Measurements from ENCODE around the gene KRTAP1-1.
A peak's percentile ranks its signal among the peaks of the same experiment; 100 is the strongest.

Gene KRTAP1-1

GRCh38 chr17:41013181-41013580 is 28.1 kb downstream of the KRTAP1-1 start:
- no peak overlapping the region for H3K4me3 ChIP-seq (ENCODE audit: insufficient read depth, low read depth, low read length)
- H3K9me3 ChIP-seq (ENCODE audit: control insufficient read depth, low read length): no peaks in the 10 kb centered on the region
- 95 to 98% methylated on average over 3 of the region's 3 CpGs for WGBS, 2 experiments
- peaks cover 6% of the 10 kb centered on the region for H3K4me1 ChIP-seq (ENCODE audit: control insufficient read depth, insufficient read depth, low read length)
- no peak overlapping the region for H3K27ac ChIP-seq (ENCODE audit: insufficient read depth, low read depth, low read length, poor library complexity, severe bottlenecking)
- H3K27me3 ChIP-seq (ENCODE audit: control insufficient read depth, insufficient read depth, low read length, poor library complexity, severe bottlenecking): no peaks in the 10 kb centered on the region
- no peaks in the 10 kb centered on the region for H3K36me3 ChIP-seq (ENCODE audit: control insufficient read depth, insufficient read depth, low read length)

- Histone ChIP-seq H3K27ac (ENCODE audit: insufficient read depth, low read depth, low read length, poor library complexity, severe bottlenecking) (no peak overlapping the region), H3K36me3 (ENCODE audit: control insufficient read depth, insufficient read depth, low read length) (no peaks in the 10 kb centered on the region), H3K27me3 (ENCODE audit: control insufficient read depth, insufficient read depth, low read length, poor library complexity, severe bottlenecking) (no peaks in the 10 kb centered on the region), H3K9me3 (ENCODE audit: control insufficient read depth, low read length) (no peaks in the 10 kb centered on the region), H3K4me3 (ENCODE audit: insufficient read depth, low read depth, low read length) (no peak overlapping the region), H3K4me1 (ENCODE audit: control insufficient read depth, insufficient read depth, low read length) (peaks cover 6% of the 10 kb centered on the region)
- WGBS, 2 experiments: 89 to 92% methylated on average over 6 of the region's 6 CpGs
Observed at GRCh38 chr17:41012326-41013120, 28.7 kb downstream of the KRTAP1-1 start.

- Histone ChIP-seq H3K9me3 (ENCODE audit: control insufficient read depth, low read length) (no peaks in the 10 kb centered on the region), H3K27me3 (ENCODE audit: control insufficient read depth, insufficient read depth, low read length, poor library complexity, severe bottlenecking) (no peaks in the 10 kb centered on the region), H3K27ac (ENCODE audit: insufficient read depth, low read depth, low read length, poor library complexity, severe bottlenecking) (no peak overlapping the region)
Observed at GRCh38 chr17:41010441-41010840, 30.8 kb downstream of the KRTAP1-1 start.

GRCh38 chr17:41009936-41010335 is 31.3 kb downstream of the KRTAP1-1 start:
- H3K27me3 ChIP-seq (ENCODE audit: control insufficient read depth, insufficient read depth, low read length, poor library complexity, severe bottlenecking): no peaks in the 10 kb centered on the region
- H3K36me3 ChIP-seq (ENCODE audit: control insufficient read depth, insufficient read depth, low read length): no peaks in the 10 kb centered on the region
- WGBS, 2 experiments: 100% methylated on average over 1 of the region's 1 CpG; no CpG with 5 or more reads in 1 of the 2 experiments
- H3K27ac ChIP-seq (ENCODE audit: insufficient read depth, low read depth, low read length, poor library complexity, severe bottlenecking): peak overlapping the region; percentile 28
- H3K9me3 ChIP-seq (ENCODE audit: control insufficient read depth, low read length): no peaks in the 10 kb centered on the region
- peaks cover 6% of the 10 kb centered on the region for H3K4me1 ChIP-seq (ENCODE audit: control insufficient read depth, insufficient read depth, low read length)
- no peak overlapping the region for H3K4me3 ChIP-seq (ENCODE audit: insufficient read depth, low read depth, low read length)

More at GRCh38 chr17:41010441-41010840, 30.8 kb downstream of the KRTAP1-1 start:
- Histone ChIP-seq H3K4me1 (ENCODE audit: control insufficient read depth, insufficient read depth, low read length) (peaks cover 6% of the 10 kb centered on the region), H3K36me3 (ENCODE audit: control insufficient read depth, insufficient read depth, low read length) (no peaks in the 10 kb centered on the region), H3K4me3 (ENCODE audit: insufficient read depth, low read depth, low read length) (no peak overlapping the region)

- Histone ChIP-seq H3K36me3 (ENCODE audit: control insufficient read depth, insufficient read depth, low read length) (no peaks in the 10 kb centered on the region), H3K27ac (ENCODE audit: insufficient read depth, low read depth, low read length, poor library complexity, severe bottlenecking) (no peak overlapping the region), H3K27me3 (ENCODE audit: control insufficient read depth, insufficient read depth, low read length, poor library complexity, severe bottlenecking) (no peaks in the 10 kb centered on the region), H3K4me1 (ENCODE audit: control insufficient read depth, insufficient read depth, low read length) (peaks cover 6% of the 10 kb centered on the region), H3K9me3 (ENCODE audit: control insufficient read depth, low read length) (no peaks in the 10 kb centered on the region), H3K4me3 (ENCODE audit: insufficient read depth, low read depth, low read length) (no peak overlapping the region)
- WGBS, 2 experiments: 66 to 72% methylated on average over 4 of the region's 4 CpGs
Observed at GRCh38 chr17:41009301-41009760, 31.9 kb downstream of the KRTAP1-1 start.

- 91 to 95% methylated on average over 6 to 7 of the region's 8 CpGs for WGBS, 2 experiments
- no peak within 1 kb of the TSS for H3K4me3 ChIP-seq (ENCODE audit: insufficient read depth, low read depth, low read length)
Observed at GRCh38 chr17:41008811-41009210, 32.4 kb downstream of the KRTAP1-1 start, which contains the start of gene KRTAP3-1. TSS of gene KRTAP3-1 (minus strand) at chr17:41009128. CDS start at chr17:41009074, 54 bp downstream.

GRCh38 chr17:41004397-41004796 is 36.9 kb downstream of the KRTAP1-1 start:
- Histone ChIP-seq H3K27me3 (ENCODE audit: control insufficient read depth, insufficient read depth, low read length, poor library complexity, severe bottlenecking) (no peaks in the 10 kb centered on the region), H3K4me3 (ENCODE audit: insufficient read depth, low read depth, low read length) (no peak overlapping the region), H3K27ac (ENCODE audit: insufficient read depth, low read depth, low read length, poor library complexity, severe bottlenecking) (no peak overlapping the region), H3K9me3 (ENCODE audit: control insufficient read depth, low read length) (no peaks in the 10 kb centered on the region), H3K36me3 (ENCODE audit: control insufficient read depth, insufficient read depth, low read length) (no peaks in the 10 kb centered on the region), H3K4me1 (ENCODE audit: control insufficient read depth, insufficient read depth, low read length) (peaks cover 6% of the 10 kb centered on the region)
- WGBS, 2 experiments: 94 to 98% methylated on average over 3 of the region's 3 CpGs

More at GRCh38 chr17:41008811-41009210, 32.4 kb downstream of the KRTAP1-1 start, which contains the start of gene KRTAP3-1:
- H3K36me3 ChIP-seq (ENCODE audit: control insufficient read depth, insufficient read depth, low read length): no peaks in the 10 kb centered on the region
- H3K27ac ChIP-seq (ENCODE audit: insufficient read depth, low read depth, low read length, poor library complexity, severe bottlenecking): peak within 1 kb of the TSS; percentile 28
- H3K27me3 ChIP-seq (ENCODE audit: control insufficient read depth, insufficient read depth, low read length, poor library complexity, severe bottlenecking): no peaks in the 10 kb centered on the region
- no peaks in the 10 kb centered on the region for H3K9me3 ChIP-seq (ENCODE audit: control insufficient read depth, low read length)
- H3K4me1 ChIP-seq (ENCODE audit: control insufficient read depth, insufficient read depth, low read length): peaks cover 6% of the 10 kb centered on the region

- no peaks in the 10 kb centered on the region for H3K9me3 ChIP-seq (ENCODE audit: control insufficient read depth, low read length)
- 88 to 94% methylated on average over 4 of the region's 4 CpGs for WGBS, 2 experiments
- H3K27me3 ChIP-seq (ENCODE audit: control insufficient read depth, insufficient read depth, low read length, poor library complexity, severe bottlenecking): no peaks in the 10 kb centered on the region
- H3K4me1 ChIP-seq (ENCODE audit: control insufficient read depth, insufficient read depth, low read length): peaks cover 4% of the 10 kb centered on the region
- no peaks in the 10 kb centered on the region for H3K36me3 ChIP-seq (ENCODE audit: control insufficient read depth, insufficient read depth, low read length)
- no peak overlapping the region for H3K27ac ChIP-seq (ENCODE audit: insufficient read depth, low read depth, low read length, poor library complexity, severe bottlenecking)
- no peak overlapping the region for H3K4me3 ChIP-seq (ENCODE audit: insufficient read depth, low read depth, low read length)
Observed at GRCh38 chr17:41003926-41004325, 37.3 kb downstream of the KRTAP1-1 start.

GRCh38 chr17:41002814-41003213 is 38.4 kb downstream of the KRTAP1-1 start:
- 81 to 89% methylated on average over 4 to 5 of the region's 5 CpGs for WGBS, 2 experiments
- Histone ChIP-seq H3K27me3 (ENCODE audit: control insufficient read depth, insufficient read depth, low read length, poor library complexity, severe bottlenecking) (no peaks in the 10 kb centered on the region), H3K4me3 (ENCODE audit: insufficient read depth, low read depth, low read length) (no peak overlapping the region), H3K9me3 (ENCODE audit: control insufficient read depth, low read length) (no peaks in the 10 kb centered on the region), H3K4me1 (ENCODE audit: control insufficient read depth, insufficient read depth, low read length) (no peaks in the 10 kb centered on the region), H3K27ac (ENCODE audit: insufficient read depth, low read depth, low read length, poor library complexity, severe bottlenecking) (no peak overlapping the region), H3K36me3 (ENCODE audit: control insufficient read depth, insufficient read depth, low read length) (no peaks in the 10 kb centered on the region)

- Histone ChIP-seq H3K4me3 (ENCODE audit: insufficient read depth, low read depth, low read length) (no peak overlapping the region), H3K9me3 (ENCODE audit: control insufficient read depth, low read length) (no peaks in the 10 kb centered on the region), H3K27me3 (ENCODE audit: control insufficient read depth, insufficient read depth, low read length, poor library complexity, severe bottlenecking) (no peaks in the 10 kb centered on the region), H3K27ac (ENCODE audit: insufficient read depth, low read depth, low read length, poor library complexity, severe bottlenecking) (no peak overlapping the region), H3K4me1 (ENCODE audit: control insufficient read depth, insufficient read depth, low read length) (no peaks in the 10 kb centered on the region), H3K36me3 (ENCODE audit: control insufficient read depth, insufficient read depth, low read length) (no peaks in the 10 kb centered on the region)
- WGBS, 2 experiments: 90 to 99% methylated on average over 4 of the region's 4 CpGs
Observed at GRCh38 chr17:41001795-41002194, 39.5 kb downstream of the KRTAP1-1 start.
